SJSA1 (cell line): ENCODE data around the gene RCAN2. TPM values are rescaled to one million over a fixed set of nuclear protein-coding genes. Genes with fewer than 3 reads are reported as not detected.
A peak's percentile ranks its signal among the peaks of the same experiment; 100 is the strongest.
"Not testable (repeated sequence)": the region's sequence is repeated elsewhere in the genome, so short reads cannot be mapped to it uniquely, and the experiment has no call there.

ENCODE experiments used
- DNase-seq, 2 experiments: peaks; one replicate each; pipeline ENCODE4 v3.0.0-alpha.2; 2015 to 2020; ENCODE audit warnings: low spot score in 2 of 2, low read depth in 1 of 2
- H3K27ac ChIP-seq: fragments of 250-450 bp; sonication (Bioruptor Pico); 2 replicates; pipeline ENCODE4 v1.5.1; 2020; ENCODE audit warnings: mild to moderate bottlenecking, moderate library complexity
- H3K27me3 ChIP-seq: fragments of 250-450 bp; sonication (Bioruptor Pico); replicated peaks from 2 replicates; pipeline ENCODE4 v1.5.1; 2020; ENCODE audit warnings: mild to moderate bottlenecking, moderate library complexity
- H3K36me3 ChIP-seq: fragments of 250-450 bp; sonication (Bioruptor Pico); 2 replicates; pipeline ENCODE4 v1.5.1; 2020; ENCODE audit warnings: mild to moderate bottlenecking
- H3K4me1 ChIP-seq: fragments of 250-450 bp; sonication (Bioruptor Pico); replicated peaks from 2 replicates; pipeline ENCODE4 v1.6.1; 2021; ENCODE audit warnings: mild to moderate bottlenecking
- H3K4me3 ChIP-seq: fragments of 250-450 bp; sonication (Bioruptor Pico); 2 replicates; pipeline ENCODE4 v1.5.1; 2020; ENCODE audit warnings: mild to moderate bottlenecking
- H3K9me3 ChIP-seq: fragments of 250-450 bp; sonication (Bioruptor Pico); replicated peaks from 2 replicates; pipeline ENCODE4 v1.5.1; 2020; ENCODE audit warnings: mild to moderate bottlenecking
- total RNA-seq: library from RNA; depleted of rRNA; stranded (reverse); fragments of >200 nt; shearing (Covaris generic); gene quantifications from 2 replicates; pipeline ENCODE4 v1.2.3, GENCODE V29; 2014

The RCAN2 gene
- total RNA-seq, 1 experiment from 2014 or later = 20.8 TPM

GRCh38 chr6:46407776-46408530, 83.3 kb downstream of the RCAN2 start:
- H3K4me1 ChIP-seq = no peaks in the 10 kb centered on the region
- H3K4me3 ChIP-seq = no peak overlapping the region
- H3K36me3 ChIP-seq = no peaks in the 10 kb centered on the region
- DNase-seq = no peak
- H3K27me3 ChIP-seq = no peaks in the 10 kb centered on the region
- no peaks in the 10 kb centered on the region for H3K9me3 ChIP-seq
- no peak overlapping the region for H3K27ac ChIP-seq

GRCh38 chr6:46407246-46407645, 84.0 kb downstream of the RCAN2 start:
- Histone ChIP-seq H3K27me3 (no peaks in the 10 kb centered on the region), H3K9me3 (no peaks in the 10 kb centered on the region), H3K4me3 (no peak overlapping the region), H3K27ac (no peak overlapping the region), H3K4me1 (no peaks in the 10 kb centered on the region), H3K36me3 (no peaks in the 10 kb centered on the region)
- DNase-seq = no peak

GRCh38 chr6:46405620-46406180, 85.5 kb downstream of the RCAN2 start:
- not testable (repeated sequence) for H3K4me3 ChIP-seq, DNase-seq, H3K9me3 ChIP-seq, H3K4me1 ChIP-seq, H3K36me3 ChIP-seq, H3K27me3 ChIP-seq, H3K27ac ChIP-seq

- H3K4me3 ChIP-seq = no peak overlapping the region
- H3K9me3 ChIP-seq = no peaks in the 10 kb centered on the region
- H3K36me3 ChIP-seq = no peaks in the 10 kb centered on the region
- no peak for DNase-seq
- no peaks in the 10 kb centered on the region for H3K4me1 ChIP-seq
- no peak overlapping the region for H3K27ac ChIP-seq
- H3K27me3 ChIP-seq = no peaks in the 10 kb centered on the region
Observed at GRCh38 chr6:46400898-46401297, 90.4 kb downstream of the RCAN2 start.

GRCh38 chr6:46395530-46395929, 95.7 kb downstream of the RCAN2 start:
- Histone ChIP-seq H3K4me1 (0 out of 2 replicates have a peak, but pooled peaks cover 2% of the 10 kb centered on the region), H3K36me3 (no peaks in the 10 kb centered on the region), H3K27me3 (no peaks in the 10 kb centered on the region), H3K4me3 (no peak overlapping the region), H3K9me3 (no peaks in the 10 kb centered on the region), H3K27ac (no peak overlapping the region)
- DNase-seq = no peak

GRCh38 chr6:46393940-46394337, 97.3 kb downstream of the RCAN2 start:
- H3K27ac ChIP-seq = no peak overlapping the region
- no peak for DNase-seq
- no peaks in the 10 kb centered on the region for H3K27me3 ChIP-seq
- no peaks in the 10 kb centered on the region for H3K9me3 ChIP-seq
- no peaks in the 10 kb centered on the region for H3K36me3 ChIP-seq
- H3K4me1 ChIP-seq = 0 out of 2 replicates have a peak, but pooled peaks cover 6% of the 10 kb centered on the region
- no peak overlapping the region for H3K4me3 ChIP-seq

GRCh38 chr6:46393161-46393939, 97.9 kb downstream of the RCAN2 start:
- Histone ChIP-seq H3K27ac (no peak overlapping the region), H3K9me3 (no peaks in the 10 kb centered on the region), H3K27me3 (no peaks in the 10 kb centered on the region), H3K4me3 (no peak overlapping the region), H3K4me1 (0 out of 2 replicates have a peak, but pooled peaks cover 6% of the 10 kb centered on the region), H3K36me3 (no peaks in the 10 kb centered on the region)
- DNase-seq = no peak

GRCh38 chr6:46392294-46392693, 99.0 kb downstream of the RCAN2 start:
- Histone ChIP-seq H3K27ac (no peak overlapping the region), H3K4me3 (no peak overlapping the region), H3K27me3 (no peaks in the 10 kb centered on the region), H3K9me3 (no peaks in the 10 kb centered on the region), H3K4me1 (0 out of 2 replicates have a peak, but pooled peaks cover 6% of the 10 kb centered on the region), H3K36me3 (no peaks in the 10 kb centered on the region)
- DNase-seq = no peak

GRCh38 chr6:46390153-46390876, 100.9 kb downstream of the RCAN2 start:
- Histone ChIP-seq H3K27ac (no peak overlapping the region), H3K4me3 (no peak overlapping the region), H3K9me3 (no peaks in the 10 kb centered on the region), H3K36me3 (no peaks in the 10 kb centered on the region), H3K27me3 (no peaks in the 10 kb centered on the region), H3K4me1 (0 out of 2 replicates have a peak, but pooled peaks cover 6% of the 10 kb centered on the region)
- peak in 1 of 2 experiments; percentile 14 for DNase-seq

GRCh38 chr6:46387728-46388127, 103.5 kb downstream of the RCAN2 start:
- not testable (repeated sequence) for H3K4me1 ChIP-seq, H3K4me3 ChIP-seq, DNase-seq

GRCh38 chr6:46381579-46381978, 109.7 kb downstream of the RCAN2 start:
- Histone ChIP-seq H3K4me1 (peaks cover 8% of the 10 kb centered on the region), H3K36me3 (no peaks in the 10 kb centered on the region), H3K27me3 (no peaks in the 10 kb centered on the region), H3K4me3 (no peak overlapping the region), H3K9me3 (no peaks in the 10 kb centered on the region), H3K27ac (no peak overlapping the region)
- no peak for DNase-seq

More at GRCh38 chr6:46387728-46388127, 103.5 kb downstream of the RCAN2 start:
- H3K27ac ChIP-seq, H3K27me3 ChIP-seq, H3K36me3 ChIP-seq, H3K9me3 ChIP-seq: not testable (repeated sequence)

GRCh38 chr6:46381057-46381456, 110.2 kb downstream of the RCAN2 start:
- Histone ChIP-seq H3K4me3 (no peak overlapping the region), H3K36me3 (no peaks in the 10 kb centered on the region), H3K9me3 (no peaks in the 10 kb centered on the region), H3K27ac (no peak overlapping the region), H3K4me1 (peaks cover 8% of the 10 kb centered on the region), H3K27me3 (no peaks in the 10 kb centered on the region)
- peak in 1 of 2 experiments; percentile 2 for DNase-seq

GRCh38 chr6:46380152-46380807, 111.0 kb downstream of the RCAN2 start:
- H3K4me3 ChIP-seq = no peak overlapping the region
- peaks cover 8% of the 10 kb centered on the region for H3K4me1 ChIP-seq
- no peaks in the 10 kb centered on the region for H3K36me3 ChIP-seq
- no peaks in the 10 kb centered on the region for H3K27me3 ChIP-seq
- no peaks in the 10 kb centered on the region for H3K9me3 ChIP-seq
- no peak overlapping the region for H3K27ac ChIP-seq
- no peak for DNase-seq
